Psoas muscle (tissue), 8 donors: ENCODE measurements around the gene CDH4. TPM values are rescaled to one million over a fixed set of nuclear protein-coding genes. Genes with fewer than 3 reads are reported as not detected.

ENCODE experiments used
- ATAC-seq, 4 donors: fragments of 200-7000 bp; cut with Tn5 transposase; one replicate each; pipeline ENCODE4 v1.9.1; 2020; ENCODE audit warnings: moderate library complexity in 3 of 4, mild to moderate bottlenecking in 2 of 4
- DNase-seq, 2 donors: peaks; one replicate each; pipeline ENCODE4 v3.0.0-alpha.2; 2020
- H3K27ac ChIP-seq: fragments of 200-600 bp; one replicate; pipeline ENCODE4 v1.8.0; 2022
- H3K27me3 ChIP-seq, 3 donors: fragments of 200-600 bp in 1 of 3; one replicate each; pipeline versions ENCODE4 v1.6.1 to v1.8.0; 2013 to 2022; ENCODE audit warnings: low read length in 2 of 3, mild to moderate bottlenecking in 2 of 3, moderate library complexity in 1 of 3; ENCODE audit not compliant: insufficient read depth in 3 of 3
- H3K36me3 ChIP-seq, 2 donors: fragments of 200-600 bp in 1 of 2; one replicate each; pipeline versions ENCODE4 v1.6.1 to v1.8.0; 2013 to 2022; ENCODE audit warnings: low read depth in 1 of 2, mild to moderate bottlenecking in 1 of 2, moderate library complexity in 1 of 2; ENCODE audit not compliant: insufficient read depth in 1 of 2
- H3K4me1 ChIP-seq: fragments of 200-600 bp; one replicate; pipeline ENCODE4 v1.8.0; 2022
- H3K4me3 ChIP-seq: fragments of 200-600 bp; one replicate; pipeline ENCODE4 v1.8.0; 2022; ENCODE audit warnings: mild to moderate bottlenecking
- H3K9me3 ChIP-seq: fragments of 200-600 bp; one replicate; pipeline ENCODE4 v1.8.0; 2022
- CTCF ChIP-seq: fragments of 200-600 bp; IDR thresholded peaks from one replicate; pipeline ENCODE4 v1.8.0; 2022; ENCODE audit warnings: antibody characterized with exemption
- whole genome bisulfite sequencing, 3 donors: extraction: QIAGEN DNeasy Blood & Tissue Kit; methylation state at CpG; one replicate each; pipeline versions ENCODE4 v1.1.6 to v1.1.7; 2013; 5-methylcytosine and 5-hydroxymethylcytosine counted together
- intact Hi-C, 2 donors: fragments of 100-400 bp; cut with DNase I; formaldehyde crosslinking; loops; one replicate each; pipeline versions ENCODE4 v1.11.0 to v1.14.2; 2022
- polyA plus RNA-seq, 3 donors: library from polyadenylated mRNA; stranded (reverse); fragments of 200-250 nt; gene quantifications; one replicate each; pipeline ENCODE4 v1.2.3, GENCODE V29; 2013
- total RNA-seq, 4 donors: library from RNA; stranded (reverse); fragmentation: NEBNext Ultra II Directional in 2 of 4; extraction: Animal tissue kit (Norgen Biotek cat#: 25700) in 2 of 4; gene quantifications; one replicate each; pipeline versions ENCODE4 v1.2.1 to v1.2.4, GENCODE V29; 2021 to 2023
- donor health status: healthy with polysubstance abuse.
- donor health status: DM: no; HTN: no; CAD: no; lungs with moderate emphysema.
- donor health status: Bipolar disorder and iron deficiency.
- donor health status: healthy.
- donor health status: DM: yes; HTN: yes; CAD: no.
- donor health status: DM: no; HTN: no; CAD: no.
- donor health status: DM: no; HTN: no; CAD: no.
- donor health status: DM: yes; HTN: yes; CAD: no.

The CDH4 gene
- total and polyA plus RNA-seq, 7 donors: 0.26 to 1.0 (median 0.34) TPM

- 83 to 89% (median 85%) methylated on average over 15 of the region's 15 CpGs for WGBS, 3 donors
- Histone ChIP-seq H3K27ac (no peak overlapping the region), H3K4me3 (no peak overlapping the region), H3K27me3 (no peaks in the 10 kb centered on the region), H3K4me1 (no peaks in the 10 kb centered on the region), H3K36me3 (no peaks in the 10 kb centered on the region), H3K9me3 (no peaks in the 10 kb centered on the region)
- DNase-seq (no peak), ATAC-seq (no peak)
- TF ChIP-seq CTCF: no peak
- intact Hi-C loops: no loop called here
Measured at GRCh38 chr20:61285152-61285645, 33.1 kb downstream of the CDH4 start.

- no peak for DNase-seq
- WGBS, 3 donors: 85 to 90% (median 88%) methylated on average over 8 of the region's 8 CpGs
- H3K4me3 ChIP-seq: no peak overlapping the region
- H3K36me3 ChIP-seq: no peaks in the 10 kb centered on the region
- H3K27me3 ChIP-seq: no peaks in the 10 kb centered on the region
- H3K9me3 ChIP-seq: no peaks in the 10 kb centered on the region
- no peak for TF ChIP-seq CTCF
- no peaks in the 10 kb centered on the region for H3K4me1 ChIP-seq
- intact Hi-C loops: no loop called here
- ATAC-seq: no peak
- H3K27ac ChIP-seq: no peak overlapping the region
Measured at GRCh38 chr20:61285691-61286090, 33.6 kb downstream of the CDH4 start.

GRCh38 chr20:61287583-61288275 is 35.7 kb downstream of the CDH4 start:
- 43 to 45% (median 44%) methylated on average over 15 of the region's 15 CpGs for WGBS, 3 donors
- H3K9me3 ChIP-seq: no peaks in the 10 kb centered on the region
- no peak for DNase-seq
- no peaks in the 10 kb centered on the region for H3K27me3 ChIP-seq
- H3K4me1 ChIP-seq: no peaks in the 10 kb centered on the region
- intact Hi-C loops: no loop called here
- H3K27ac ChIP-seq: no peak overlapping the region
- no peak overlapping the region for H3K4me3 ChIP-seq
- TF ChIP-seq CTCF: no peak
- no peak for ATAC-seq
- no peaks in the 10 kb centered on the region for H3K36me3 ChIP-seq

GRCh38 chr20:61288331-61288784 is 36.3 kb downstream of the CDH4 start:
- H3K4me3 ChIP-seq: no peak overlapping the region
- TF ChIP-seq CTCF: no peak
- H3K36me3 ChIP-seq: no peaks in the 10 kb centered on the region
- no peaks in the 10 kb centered on the region for H3K4me1 ChIP-seq
- no peaks in the 10 kb centered on the region for H3K9me3 ChIP-seq
- 50 to 71% (median 51%) methylated on average over 17 of the region's 17 CpGs for WGBS, 3 donors
- intact Hi-C loops: no loop called here
- DNase-seq (no peak), ATAC-seq (no peak)
- no peak overlapping the region for H3K27ac ChIP-seq
- H3K27me3 ChIP-seq: no peaks in the 10 kb centered on the region

DNA sequence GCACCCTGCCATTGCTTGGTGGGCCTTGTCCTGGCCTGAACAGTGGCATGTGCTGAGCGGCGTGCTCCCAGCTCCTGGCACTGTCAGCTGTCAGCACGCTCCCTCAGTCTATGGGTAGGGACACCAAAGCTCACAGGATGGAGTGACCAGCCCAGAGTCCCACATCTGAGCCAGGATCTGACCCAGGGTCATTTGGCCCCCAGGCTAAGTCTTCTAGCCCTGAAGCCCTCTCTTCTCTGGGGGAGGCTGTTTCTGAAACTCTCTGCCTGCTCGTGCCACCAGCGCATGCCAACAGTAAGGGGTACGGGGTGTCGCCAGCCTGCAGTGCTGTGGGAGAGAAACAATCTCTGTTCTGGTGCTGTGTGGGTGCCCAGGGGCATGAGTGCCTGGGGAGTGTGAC is 37.1 kb downstream of the CDH4 start:
- intact Hi-C loops: no loop called here
- TF ChIP-seq CTCF: no peak
- Histone ChIP-seq H3K36me3 (no peaks in the 10 kb centered on the region), H3K4me1 (no peaks in the 10 kb centered on the region), H3K4me3 (no peak overlapping the region), H3K27ac (no peak overlapping the region), H3K9me3 (no peaks in the 10 kb centered on the region), H3K27me3 (no peaks in the 10 kb centered on the region)
- ATAC-seq: no peak
- WGBS, 3 donors: 69 to 73% (median 72%) methylated on average over 7 of the region's 7 CpGs
- no peak for DNase-seq
